Measurements from ENCODE around the gene ADCY2.

Gene ADCY2

GRCh38 chr5:7834982-7835381 lies 439.0 kb downstream of the ADCY2 start:
- no peak for DNase-seq (ENCODE audit: low spot score)

DNA sequence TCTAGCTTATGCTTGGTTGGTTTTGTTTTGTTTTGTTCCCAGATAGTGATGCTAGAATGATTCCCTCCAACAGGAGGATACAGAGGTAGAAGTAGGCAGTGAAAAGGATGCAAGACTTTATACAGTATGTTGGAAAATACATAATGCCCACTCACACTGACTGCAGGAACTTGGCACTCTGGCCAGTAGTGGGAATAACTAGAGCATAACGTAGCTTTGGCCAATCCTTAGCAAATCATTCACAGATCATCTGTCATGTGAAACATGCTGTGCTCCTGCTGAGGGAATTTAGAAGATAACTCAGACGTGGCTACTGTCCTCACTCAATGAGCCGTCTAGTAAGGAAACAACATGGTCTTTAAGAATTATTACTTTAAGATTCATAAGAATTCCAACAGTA lies 441.5 kb downstream of the ADCY2 start:
- no peak for DNase-seq (ENCODE audit: low spot score)

GRCh38 chr5:7842531-7842930 lies 446.6 kb downstream of the ADCY2 start:
- no peak for DNase-seq (ENCODE audit: low spot score)

DNA sequence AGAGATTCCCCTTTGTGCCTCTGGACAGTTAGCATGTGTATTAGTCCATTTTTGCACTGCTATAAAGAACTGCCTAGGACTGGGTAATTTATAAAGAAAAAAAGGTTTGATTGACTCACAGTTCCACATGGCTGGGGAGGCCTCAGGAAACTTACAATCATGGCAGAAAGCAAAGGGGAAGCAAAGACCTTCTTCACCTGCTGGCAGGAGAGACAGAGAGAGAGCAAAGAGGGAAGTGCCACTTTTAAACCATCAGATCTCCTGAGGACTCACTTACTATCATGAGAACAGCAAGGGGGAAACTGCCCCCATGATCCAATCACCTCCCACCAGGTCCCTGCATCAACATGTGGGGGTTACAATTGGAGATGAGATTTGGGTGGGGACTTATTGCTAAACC lies 449.0 kb downstream of the ADCY2 start:
- DNase-seq (ENCODE audit: low spot score) = no peak

- DNase-seq (ENCODE audit: low spot score) = no peak
These were observed 449.6 kb downstream of the ADCY2 start for GRCh38 chr5:7845557-7845956.

DNA sequence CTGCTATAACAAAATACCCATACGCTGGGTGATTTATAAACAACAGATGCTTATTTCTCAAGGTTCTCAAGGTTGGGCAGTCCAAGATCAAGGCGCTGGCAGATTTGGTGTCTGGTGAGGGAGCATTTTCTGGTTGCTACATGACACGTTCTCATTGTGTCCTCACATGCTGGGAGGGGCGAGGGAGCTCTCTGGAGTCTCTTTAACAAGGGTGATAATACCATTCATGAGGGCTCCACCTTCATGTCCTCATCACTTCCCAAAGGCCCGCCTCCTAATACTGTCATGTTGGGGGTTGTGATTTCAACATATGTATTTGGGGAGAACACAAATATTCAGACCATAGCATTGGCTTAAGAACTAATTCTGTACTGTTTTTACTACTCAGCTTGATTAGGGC lies 450.4 kb downstream of the ADCY2 start:
- no peak for DNase-seq (ENCODE audit: low spot score)

DNA sequence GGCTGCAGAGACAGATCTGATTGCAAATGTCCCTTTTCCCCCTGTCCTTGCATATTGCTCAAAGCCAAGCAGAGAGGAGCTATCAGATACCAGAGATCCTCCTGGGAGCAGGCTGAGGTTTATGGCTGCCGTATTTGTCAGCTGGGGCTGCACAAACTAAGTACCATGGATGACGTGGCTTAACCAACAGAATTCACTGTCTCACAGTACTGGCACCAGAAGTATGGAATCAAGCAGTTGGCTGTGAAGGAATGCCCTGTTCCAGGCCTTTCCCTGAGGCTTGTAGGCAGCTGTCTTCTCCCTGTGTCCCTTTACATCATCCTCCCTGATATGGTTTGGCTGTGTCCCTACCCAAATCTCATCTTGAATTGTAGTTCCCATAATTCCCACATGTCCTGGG lies 452.4 kb downstream of the ADCY2 start:
- DNase-seq (ENCODE audit: low spot score) = no peak

DNA sequence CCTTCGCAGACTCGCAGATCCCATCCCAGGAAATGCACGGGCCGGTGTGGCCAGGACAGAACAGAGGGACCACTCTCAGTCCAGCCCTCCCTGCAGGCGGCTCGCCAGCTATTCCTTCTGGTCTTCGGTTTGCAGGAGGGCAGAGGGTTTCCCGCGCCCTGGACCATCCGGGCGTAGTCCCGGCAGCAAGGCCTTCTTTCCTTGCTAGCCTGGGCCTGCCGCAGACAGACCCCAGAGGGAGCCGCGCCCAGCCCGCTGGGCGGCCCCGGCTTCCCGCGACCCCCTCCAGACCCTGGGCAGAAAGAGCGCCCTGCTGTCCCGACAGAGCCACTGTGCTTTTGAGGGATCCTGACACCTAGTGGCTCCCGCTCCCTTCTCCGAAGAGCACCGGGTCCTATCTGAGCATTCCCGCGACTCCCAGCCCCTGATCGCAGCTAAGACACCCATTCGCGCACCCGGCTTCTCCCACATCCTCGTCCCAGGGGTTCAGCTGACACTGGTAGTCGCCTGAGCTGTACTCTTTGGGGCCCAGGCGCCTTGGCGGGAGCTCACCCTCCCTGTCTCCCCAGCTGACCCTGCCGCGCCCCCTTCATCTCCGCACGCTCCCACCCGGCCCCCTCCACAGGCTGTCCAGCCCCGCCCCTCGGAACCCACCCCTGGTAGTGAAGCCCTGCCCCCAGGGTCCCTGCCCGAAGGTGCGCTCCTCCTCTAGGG lies 453.9 kb downstream of the ADCY2 start:
- peak; percentile 19 for DNase-seq (ENCODE audit: low spot score)

DNA sequence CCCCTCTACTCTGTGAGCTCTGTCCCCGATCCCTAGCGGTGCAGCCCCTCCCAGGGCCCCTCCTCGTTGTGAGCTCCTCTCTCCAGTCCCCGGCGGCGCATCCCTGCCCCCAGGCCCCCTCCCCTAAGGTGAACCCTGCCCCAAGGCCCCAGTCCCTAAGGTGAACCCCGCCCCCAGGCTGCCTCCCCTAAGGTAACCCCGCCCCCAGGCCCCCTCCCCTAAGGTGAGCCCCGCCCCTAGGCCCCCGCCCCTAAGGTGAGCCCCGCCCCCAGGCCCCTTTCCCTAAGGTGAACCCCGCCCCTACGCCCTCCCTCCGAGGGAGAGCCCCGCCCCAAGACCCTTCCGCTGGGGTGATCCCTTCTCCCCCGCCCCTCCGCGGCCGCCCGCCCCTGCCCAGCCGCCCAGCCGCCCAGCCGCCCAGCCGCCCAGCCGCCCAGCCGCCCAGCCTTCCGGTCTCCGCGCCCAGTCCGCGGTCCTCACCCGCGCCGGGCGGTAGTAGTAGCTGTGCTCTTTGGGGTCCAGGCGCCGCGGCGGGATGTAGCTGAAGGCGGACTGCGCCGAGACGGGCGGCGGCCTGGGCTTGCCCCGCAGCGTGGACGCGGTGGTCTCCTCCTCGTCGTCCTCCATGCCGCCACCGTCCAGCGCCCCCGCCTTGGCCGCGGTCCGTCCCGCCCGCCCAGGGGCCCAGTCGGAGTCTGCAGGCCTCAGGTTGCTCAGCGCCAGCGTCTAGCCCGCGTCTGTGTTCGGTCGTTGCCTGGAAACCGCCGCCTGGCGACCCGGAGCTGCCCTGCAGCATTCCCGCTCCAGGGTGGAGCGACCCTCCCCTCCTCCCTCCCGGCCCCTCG lies 454.7 kb downstream of the ADCY2 start, which contains the start of gene CFAP90:
Gene CFAP90 (minus strand): TSS at position 739 of the 845 bp plus-strand sequence. CDS start 112 bp downstream, at position 627.
- peak; percentile 53 for DNase-seq (ENCODE audit: low spot score)

- no peak for DNase-seq (ENCODE audit: low spot score)
These were observed 455.3 kb downstream of the ADCY2 start for GRCh38 chr5:7851240-7851592.

GRCh38 chr5:7851617-7852289 lies 455.8 kb downstream of the ADCY2 start:
- no peak for DNase-seq (ENCODE audit: low spot score)

GRCh38 chr5:7852542-7852941 lies 456.6 kb downstream of the ADCY2 start:
- DNase-seq (ENCODE audit: low spot score) = no peak

DNA sequence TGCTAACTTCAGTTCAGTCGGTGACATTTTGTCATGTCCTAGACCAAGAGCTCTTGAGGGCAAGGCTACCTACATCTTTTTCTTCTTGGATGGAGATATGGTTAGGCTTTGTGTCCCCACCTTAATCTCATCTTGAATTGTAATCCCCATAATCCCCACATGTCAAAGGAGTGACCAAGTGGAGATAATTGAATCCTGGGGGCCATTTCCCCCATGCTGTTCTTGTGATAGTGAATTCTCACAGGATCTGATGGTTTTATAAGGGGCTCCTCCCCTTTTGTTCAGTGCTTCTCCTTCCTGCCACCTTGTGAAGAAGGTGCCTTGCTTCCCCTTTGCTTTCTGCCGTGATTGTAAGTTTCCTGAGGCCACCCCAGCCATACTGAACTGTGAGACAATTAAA lies 457.1 kb downstream of the ADCY2 start:
- no peak for DNase-seq (ENCODE audit: low spot score)

- DNase-seq (ENCODE audit: low spot score) = no peak
These were observed 459.7 kb downstream of the ADCY2 start for GRCh38 chr5:7855611-7856010.

GRCh38 chr5:7856855-7857254 lies 460.9 kb downstream of the ADCY2 start:
- DNase-seq (ENCODE audit: low spot score) = peak; percentile 27

DNA sequence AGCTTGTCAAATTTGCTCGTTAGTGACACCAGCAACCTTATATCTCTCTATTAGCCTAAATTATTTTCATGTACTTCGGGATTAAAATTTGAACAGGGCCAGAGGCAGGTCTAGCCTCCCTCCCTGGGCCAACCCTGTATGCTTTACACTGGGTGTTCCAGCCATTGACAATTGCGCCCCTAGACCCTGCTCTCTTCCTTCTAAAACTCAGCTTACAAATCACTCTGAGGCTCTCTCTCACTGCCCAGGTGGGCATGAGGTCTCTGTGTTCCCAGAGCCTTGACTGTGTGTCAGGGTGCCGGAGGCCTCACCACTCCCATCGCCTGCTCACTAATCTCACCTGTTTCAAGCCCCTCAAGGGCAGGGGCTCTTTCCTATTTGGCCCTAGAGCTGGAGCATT lies 461.4 kb downstream of the ADCY2 start:
- DNase-seq (ENCODE audit: low spot score) = no peak

DNA sequence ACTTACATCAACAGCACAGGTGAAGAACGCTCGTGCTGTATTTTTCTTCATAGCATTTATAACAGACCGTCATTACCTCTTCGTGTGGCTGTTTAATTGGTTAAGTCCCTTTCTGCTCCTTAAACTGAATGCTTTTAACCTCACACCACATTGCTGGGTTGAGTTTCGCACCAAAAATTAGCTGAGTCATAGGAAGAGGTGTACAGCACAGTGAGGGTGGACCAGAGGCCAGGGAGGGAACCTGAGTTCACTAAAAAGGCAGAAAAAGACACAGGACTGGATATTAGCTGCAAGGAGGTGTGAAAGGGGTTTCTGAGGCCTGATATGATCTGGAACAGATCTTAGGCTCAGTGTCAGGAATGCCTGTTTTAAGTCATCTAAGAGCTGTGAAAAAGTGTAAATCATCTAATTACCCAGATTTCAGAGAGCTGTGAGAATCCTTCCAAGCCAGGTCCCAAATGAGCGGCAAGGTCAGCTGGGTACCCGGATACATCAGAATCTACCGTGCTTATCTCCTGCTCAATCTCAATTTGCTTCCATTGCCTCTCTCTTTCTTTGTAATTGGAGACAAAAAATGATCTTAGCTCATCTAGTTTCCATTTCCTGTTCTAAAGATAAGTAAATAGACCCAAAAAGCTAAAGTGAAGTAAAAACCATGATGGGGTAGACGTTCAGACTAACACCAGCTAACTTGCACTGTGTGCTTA lies 462.1 kb downstream of the ADCY2 start:
- no peak for DNase-seq (ENCODE audit: low spot score)

DNA sequence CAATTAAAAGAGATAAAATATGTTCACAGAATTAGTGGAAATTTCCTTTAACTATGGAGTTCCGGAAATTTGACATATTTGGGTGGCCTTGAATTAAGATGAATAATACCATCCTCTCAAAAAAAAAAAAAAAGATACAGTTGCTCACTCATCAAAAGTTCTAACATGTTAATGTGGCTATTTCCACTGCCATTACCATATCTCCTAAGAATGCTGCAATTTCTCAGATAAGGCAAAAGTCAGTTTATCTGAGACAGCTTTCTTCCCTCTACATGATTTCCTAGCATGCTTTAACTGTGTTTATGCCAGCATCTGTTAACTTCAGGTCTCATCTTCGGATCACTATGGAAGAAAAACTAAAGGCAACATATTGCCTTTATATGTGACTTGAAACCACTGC lies 470.3 kb downstream of the ADCY2 start:
- no peak for DNase-seq (ENCODE audit: low spot score)

- DNase-seq (ENCODE audit: low spot score) = no peak
These were observed 471.3 kb downstream of the ADCY2 start for GRCh38 chr5:7867260-7867659.

DNA sequence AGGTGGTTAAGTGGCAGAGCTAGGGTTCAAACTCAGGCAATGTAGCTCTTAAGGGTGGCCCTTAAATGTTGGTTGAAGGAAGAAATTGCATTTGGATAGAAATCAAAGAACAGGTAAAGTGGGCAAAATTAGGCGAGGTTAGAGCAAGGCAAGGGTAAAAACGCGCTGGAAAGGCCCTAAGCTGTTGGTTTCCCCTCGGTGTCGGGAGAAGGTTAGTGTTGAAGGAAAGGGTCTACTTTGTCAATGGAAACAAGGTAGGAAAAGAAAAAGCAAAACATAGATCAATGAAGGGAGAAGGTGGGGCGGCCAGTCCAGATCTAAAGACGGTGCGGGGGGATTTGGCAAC lies 472.5 kb downstream of the ADCY2 start:
- DNase-seq (ENCODE audit: low spot score) = no peak

DNA sequence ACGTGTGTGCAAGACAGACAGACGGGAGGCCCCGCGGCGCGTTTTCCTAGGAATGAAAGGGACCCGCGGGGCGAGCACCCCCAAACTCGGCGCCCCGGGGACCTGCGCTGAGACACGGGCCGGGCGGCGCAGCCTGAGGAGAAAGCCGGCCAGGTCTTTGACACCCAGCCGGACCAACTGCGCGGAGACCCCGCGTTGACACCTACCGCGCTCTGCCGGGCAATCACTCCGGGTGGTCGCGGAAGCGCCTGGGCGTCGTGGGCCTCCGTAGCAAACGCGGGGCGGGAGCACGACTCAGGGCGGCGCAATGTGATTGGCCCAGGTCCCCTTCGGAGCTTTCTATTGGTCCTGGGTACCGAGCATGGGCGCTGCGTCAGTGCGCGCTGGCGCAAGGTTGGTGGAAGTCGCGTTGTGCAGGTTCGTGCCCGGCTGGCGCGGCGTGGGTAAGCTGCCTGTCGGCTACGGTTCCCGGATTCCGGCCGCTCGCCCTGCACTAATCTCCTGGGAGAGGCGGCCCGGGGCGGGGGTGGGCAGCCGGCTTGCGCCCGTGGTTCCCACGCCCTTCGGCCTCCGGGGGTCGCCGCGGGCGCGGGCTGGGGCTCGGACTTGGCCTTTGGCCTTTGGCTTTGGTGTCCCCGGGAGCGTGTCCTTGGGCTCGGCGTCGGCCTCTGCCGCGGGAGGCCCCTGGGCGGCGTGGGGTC lies 473.0 kb downstream of the ADCY2 start, which contains the start of the genes FASTKD3 and MTRR:
Gene FASTKD3 (minus strand): TSS at position 259 of the 701 bp plus-strand sequence. CDS start 948 bp downstream, outside the sequence.
Gene MTRR (plus strand): TSS at position 376 of the 701 bp plus-strand sequence. CDS start 1,647 bp downstream, outside the sequence.
- peak; percentile 72 for DNase-seq (ENCODE audit: low spot score)
